A549 (cell line): ENCODE data around the gene PI4KA. TPM values are rescaled to one million over a fixed set of nuclear protein-coding genes. Genes with fewer than 3 reads are reported as not detected.

Experiments
- ATAC-seq, 2 experiments: fragments of 200-7000 bp in 1 of 2; fragments of >200 bp in 1 of 2; cut with Nextera tagmentation in 1 of 2; cut with Tn5 transposase in 1 of 2; 3 replicates each; pipeline versions ENCODE4 v1.8.0 to v1.9.1; 2018 to 2020; ENCODE audit warnings: mild to moderate bottlenecking in 1 of 2, moderate library complexity in 1 of 2
- CTCF ChIA-PET: fragments of 300-600 bp; sonication (Branson Sonifier 250); formaldehyde crosslinking; extraction: SDS; loops from one replicate; lab custom pipeline; 2021; ENCODE audit warnings: antibody characterized with exemption, inconsistent platforms; lab: Yijun Ruan, JAX
- POLR2A ChIA-PET: fragments of 350-600 bp; formaldehyde crosslinking; extraction: SDS; loops from one replicate; lab custom pipeline; 2021; ENCODE audit warnings: antibody characterized with exemption, inconsistent platforms; lab: Yijun Ruan, JAX
- DNase-seq, 2 experiments: peaks; one replicate each; pipeline versions ENCODE4 v3.0.0 to v3.0.0-alpha.2; 2011 to 2016; ENCODE audit warnings: low read depth in 1 of 2, low spot score in 1 of 2
- FAIRE-seq: peaks from 2 replicates; lab custom pipeline; 2011; peaks lifted over from hg19 to GRCh38; lab: Jason Lieb, UNC
- H3K27ac ChIP-seq, 2 experiments: fragments of >200 bp; sonication (Bioruptor Twin); formaldehyde crosslinking; 3 replicates each; pipeline ENCODE4 v1.5.1; 2016 to 2017
- H3K4me1 ChIP-seq: fragments of >200 bp; sonication (Bioruptor Twin); formaldehyde crosslinking; 3 replicates; pipeline ENCODE4 v1.6.1; 2016
- H3K4me2 ChIP-seq: fragments of >200 bp; sonication (Bioruptor Twin); formaldehyde crosslinking; 3 replicates; pipeline ENCODE4 v1.6.1; 2016
- H3K4me3 ChIP-seq: fragments of >200 bp; sonication (Bioruptor Twin); formaldehyde crosslinking; 3 replicates; pipeline ENCODE4 v1.5.1; 2016
- H3K9me3 ChIP-seq: fragments of >200 bp; sonication (Bioruptor Twin); formaldehyde crosslinking; 3 replicates; pipeline ENCODE4 v1.6.1; 2016
- BHLHE40 ChIP-seq: IDR thresholded peaks from 2 replicates; pipeline ENCODE4 v1.6.1; 2012; ENCODE audit warnings: low read depth, low read length, inconsistent platforms
- CBX8 ChIP-seq: fragments of 200-600 bp; sonication (generic); IDR thresholded peaks from 2 replicates; pipeline ENCODE4 v1.6.1; 2016
- CEBPB ChIP-seq, 2 experiments: fragments of >200 bp in 1 of 2; sonication (Bioruptor Twin) in 1 of 2; formaldehyde crosslinking in 1 of 2; IDR thresholded peaks; 2 replicates each; pipeline ENCODE4 v1.6.1; 2012 to 2016
- CHD2 ChIP-seq: fragments of 150-350 bp; IDR thresholded peaks from 2 replicates; pipeline ENCODE4 v1.6.1; 2014; ENCODE audit warnings: low read length; ENCODE audit not compliant: partially characterized antibody
- CHD4 ChIP-seq: fragments of 200-600 bp; sonication (generic); IDR thresholded peaks from 2 replicates; pipeline ENCODE4 v1.6.1; 2016; ENCODE audit warnings: antibody characterized with exemption, mild to moderate bottlenecking, borderline replicate concordance
- CTCF ChIP-seq: fragments of >200 bp; sonication (Bioruptor Twin); formaldehyde crosslinking; IDR thresholded peaks from 3 replicates; pipeline ENCODE4 v1.5.1; 2016
- EHMT2 ChIP-seq: fragments of 200-600 bp; sonication (generic); IDR thresholded peaks from 2 replicates; pipeline ENCODE4 v1.6.1; 2016; ENCODE audit warnings: antibody characterized with exemption, low read depth, mild to moderate bottlenecking, moderate library complexity
- FOSB ChIP-seq: fragments of 250-450 bp; sonication (Bioruptor Pico); IDR thresholded peaks from 2 replicates; pipeline ENCODE4 v1.5.0; 2020; ENCODE audit warnings: mild to moderate bottlenecking, moderate library complexity
- FOXS1 ChIP-seq: fragments of 250-450 bp; sonication (Bioruptor Pico); IDR thresholded peaks from 2 replicates; pipeline ENCODE4 v1.5.0; 2020; ENCODE audit warnings: mild to moderate bottlenecking, moderate library complexity
- HDAC2 ChIP-seq: fragments of 200-600 bp; sonication (generic); IDR thresholded peaks from 2 replicates; pipeline ENCODE4 v1.6.1; 2016
- HOXA7 ChIP-seq: fragments of 250-450 bp; sonication (Bioruptor Pico); IDR thresholded peaks from 2 replicates; pipeline ENCODE4 v1.5.0; 2020; ENCODE audit warnings: mild to moderate bottlenecking, moderate library complexity
- HOXB5 ChIP-seq: fragments of 250-450 bp; sonication (Bioruptor Pico); IDR thresholded peaks from 2 replicates; pipeline ENCODE4 v1.5.0; 2020; ENCODE audit warnings: mild to moderate bottlenecking, moderate library complexity
- MAFK ChIP-seq: fragments of 450-650 bp; IDR thresholded peaks from 2 replicates; pipeline ENCODE4 v1.6.1; 2014; ENCODE audit not compliant: partially characterized antibody
- MAX ChIP-seq: IDR thresholded peaks from 2 replicates; pipeline ENCODE4 v1.6.1; 2012
- MAZ ChIP-seq: fragments of 150-350 bp; IDR thresholded peaks from 2 replicates; pipeline ENCODE4 v1.6.1; 2014; ENCODE audit warnings: antibody characterized with exemption, low read depth, low read length, borderline replicate concordance
- NPAS2 ChIP-seq: fragments of 250-450 bp; sonication (Bioruptor Pico); IDR thresholded peaks from 2 replicates; pipeline ENCODE4 v1.8.0; 2022; ENCODE audit warnings: mild to moderate bottlenecking, moderate library complexity, borderline replicate concordance
- NR3C1 ChIP-seq: fragments of >200 bp; sonication (Bioruptor Twin); formaldehyde crosslinking; IDR thresholded peaks from 3 replicates; pipeline ENCODE4 v1.6.1; 2017
- PBX3 ChIP-seq: IDR thresholded peaks from 2 replicates; pipeline ENCODE4 v1.6.1; 2012
- PHF8 ChIP-seq: fragments of 200-600 bp; sonication (generic); IDR thresholded peaks from 2 replicates; pipeline ENCODE4 v1.6.1; 2016; ENCODE audit warnings: low read depth, mild to moderate bottlenecking, antibody characterized with exemption, moderate library complexity, borderline replicate concordance
- POLR2A ChIP-seq: IDR thresholded peaks from 2 replicates; pipeline ENCODE4 v1.6.1; 2012; ENCODE audit warnings: mild to moderate bottlenecking, low read length
- RAD21 ChIP-seq, 2 experiments: fragments of >200 bp in 1 of 2; sonication (Bioruptor Twin) in 1 of 2; formaldehyde crosslinking in 1 of 2; IDR thresholded peaks in 1 of 2; conservative IDR thresholded peaks in 1 of 2; 2 replicates in 1 of 2; 3 replicates in 1 of 2; pipeline ENCODE4 v1.6.1; 2012 to 2018; ENCODE audit warnings: inconsistent platforms in 1 of 2
- RCOR1 ChIP-seq: fragments of 150-350 bp; IDR thresholded peaks from 2 replicates; pipeline ENCODE4 v1.6.1; 2014; ENCODE audit warnings: antibody characterized with exemption, low read length, low read depth
- RNF2 ChIP-seq: fragments of 200-600 bp; sonication (generic); IDR thresholded peaks from 2 replicates; pipeline ENCODE4 v1.6.1; 2016; ENCODE audit warnings: low read depth, mild to moderate bottlenecking, antibody characterized with exemption, moderate library complexity, borderline replicate concordance
- SMC3 ChIP-seq: fragments of >200 bp; sonication (Bioruptor Twin); formaldehyde crosslinking; IDR thresholded peaks from 3 replicates; pipeline ENCODE4 v1.6.1; 2018; ENCODE audit warnings: inconsistent platforms
- SREBF2 ChIP-seq: fragments of 450-650 bp; IDR thresholded peaks from 2 replicates; pipeline ENCODE4 v1.6.1; 2014; ENCODE audit warnings: mild to moderate bottlenecking, moderate library complexity
- ZC3H11A ChIP-seq: fragments of 450-650 bp; IDR thresholded peaks from 2 replicates; pipeline ENCODE4 v1.6.1; 2014; ENCODE audit warnings: antibody characterized with exemption, mild to moderate bottlenecking
- ZFP36 ChIP-seq: fragments of 450-650 bp; IDR thresholded peaks from 2 replicates; pipeline ENCODE4 v1.6.1; 2014; ENCODE audit warnings: borderline replicate concordance; ENCODE audit not compliant: partially characterized antibody
- ZSCAN20 ChIP-seq: fragments of 250-450 bp; sonication (Bioruptor Pico); IDR thresholded peaks from 2 replicates; pipeline ENCODE4 v1.8.0; 2022; ENCODE audit warnings: mild to moderate bottlenecking, moderate library complexity
- WGBS: methylation state at CpG from one replicate; pipeline ENCODE4 v1.1.6; 2017; ENCODE audit errors: missing lambda C conversion rate; 5-methylcytosine and 5-hydroxymethylcytosine counted together
- polyA plus RNA-seq, 4 experiments: library from polyadenylated mRNA; depleted of rRNA in 3 of 4; stranded (reverse); fragments of >200 nt; fragmentation: RNase III in 1 of 4; extraction: RNeasy Plus Mini Kit Qiagen cat#74134 plus additional on column Dnase treatment in 1 of 4; gene quantifications; 2 replicates in 3 of 4; 3 replicates in 1 of 4; pipeline ENCODE4 v1.2.3, GENCODE V29; 2011 to 2017

Gene PI4KA
- polyA plus RNA-seq, 2 of the 4 experiments (the other 2 are of a cell fraction) = 14.4 to 21.3 TPM

- Histone ChIP-seq H3K4me2 (no peak overlapping the region), H3K4me1 (peaks cover 6% of the 10 kb centered on the region; the same call in 1 of the 3 replicates), H3K9me3 (no peaks in the 10 kb centered on the region), H3K4me3 (no peak overlapping the region), H3K27ac (no peak overlapping the region)
- ATAC-seq (no peak), FAIRE-seq (no peak)
- ChIA-PET CTCF (interaction anchor here (1.1 to 1.7 kb wide), 6 partner anchors 8 to 211 kb away, joined by 3 to 5 read pairs (median 4); no protein-coding TSS in a partner anchor), POLR2A (no interaction called here)
- WGBS = 93% methylated on average over 14 of the region's 18 CpGs
- TF ChIP-seq CBX8 (no peak), PHF8 (no peak), HDAC2 (no peak), ZC3H11A (no peak), MAX (no peak), PBX3 (no peak), CTCF (no peak), SREBF2 (no peak), RAD21 (conservative IDR thresholded peaks at IDR 0.05 in 1 of 2, IDR thresholded peaks at IDR 0.05 in 1 of 2) (no peak), ZFP36 (no peak), CEBPB (IDR thresholded peaks at IDR 0.05) (no peak), RNF2 (no peak), BHLHE40 (no peak), RCOR1 (no peak), FOSB (CRISPR knock-in tag) (no peak), HOXA7 (CRISPR knock-in tag) (no peak), MAFK (no peak), NR3C1 (no peak), NPAS2 (CRISPR knock-in tag) (no peak)
- TF ChIP-seq, all 56 proteins: peak for 0
- no peak for DNase-seq
Measured at GRCh38 chr22:20751185-20751851, 107.3 kb downstream of the PI4KA start.

GRCh38 chr22:20750461-20751184 lies 108.0 kb downstream of the PI4KA start:
- peak; percentile 22 to 25 for DNase-seq
- Histone ChIP-seq H3K4me2 (no peak overlapping the region), H3K9me3 (no peaks in the 10 kb centered on the region)
- no peak for TF ChIP-seq HOXB5 (CRISPR knock-in tag)
- no peak for TF ChIP-seq HDAC2
- no peak for TF ChIP-seq FOXS1 (CRISPR knock-in tag)
- TF ChIP-seq RAD21 (conservative IDR thresholded peaks at IDR 0.05 in 1 of 2, IDR thresholded peaks at IDR 0.05 in 1 of 2) = no peak
- TF ChIP-seq POLR2A = no peak
- no peak for TF ChIP-seq CHD2
- no peak for TF ChIP-seq CBX8
- no peak for TF ChIP-seq ZFP36
- TF ChIP-seq MAZ = no peak
- no peak for TF ChIP-seq HOXA7 (CRISPR knock-in tag)
- TF ChIP-seq RCOR1 = no peak
- no peak for TF ChIP-seq SMC3
- TF ChIP-seq CHD4 = no peak
- TF ChIP-seq ZC3H11A = no peak
- TF ChIP-seq EHMT2 = no peak
- no peak for TF ChIP-seq ZSCAN20 (CRISPR knock-in tag)
- TF ChIP-seq, all 56 proteins: peak for 0
- H3K4me1 ChIP-seq = peaks cover 6% of the 10 kb centered on the region; the same call in 1 of the 3 replicates
- FAIRE-seq (no peak), ATAC-seq (peak; percentile 70 to 78; a peak in 5 of 6 replicates)
- no peak overlapping the region for H3K4me3 ChIP-seq
- 67% methylated on average over 6 of the region's 9 CpGs for WGBS
- ChIA-PET CTCF (interaction anchor here (1.1 to 1.4 kb wide), 4 partner anchors 8 to 33 kb away, joined by 3 to 4 read pairs (median 4); no protein-coding TSS in a partner anchor), POLR2A (no interaction called here)
- H3K27ac ChIP-seq = no peak overlapping the region
